ENCODE results near the gene IFT88. TPM values are rescaled to one million over a fixed set of nuclear protein-coding genes. Genes with fewer than 3 reads are reported as not detected.

Gene IFT88
- total and polyA plus RNA-seq, 4 donors: 7.1 to 18.7 (median 10.5) TPM

GRCh38 chr13:20671789-20672188, 104.8 kb downstream of the IFT88 start:
- Histone ChIP-seq H3K4me3 (ENCODE audit: low read depth in 1 of 3, low read length in 3 of 3) (no peak overlapping the region), H3K36me3 (ENCODE audit: control insufficient read depth in 4 of 4, insufficient read depth in 3 of 4, low read depth in 1 of 4, low read length in 3 of 4) (peaks cover 0 to 12% (median 5%) of the 10 kb centered on the region in 4 donors), H3K27me3 (ENCODE audit: control insufficient read depth in 4 of 4, insufficient read depth in 4 of 4, low read length in 3 of 4) (no peaks in the 10 kb centered on the region), H3K9me3 (ENCODE audit: control insufficient read depth in 4 of 4, low read length in 3 of 4) (no peaks in the 10 kb centered on the region), H3K27ac (ENCODE audit: low read depth in 1 of 2, low read length in 2 of 2) (no peak overlapping the region), H3K9ac (ENCODE audit: low read depth in 1 of 2, low read length in 2 of 2) (no peak overlapping the region), H3K4me1 (ENCODE audit: control insufficient read depth in 4 of 4, insufficient read depth in 4 of 4, low read length in 3 of 4) (no peaks in the 10 kb centered on the region)
- DNase-seq (ENCODE audit: low spot score): no peak
- no peak for TF ChIP-seq FOXA2 (IDR thresholded peaks at IDR 0.05)
- TF ChIP-seq RAD21 (IDR thresholded peaks at IDR 0.05): no peak
- no peak for TF ChIP-seq RXRA (IDR thresholded peaks at IDR 0.05)
- TF ChIP-seq YY1 (IDR thresholded peaks at IDR 0.05): no peak
- TF ChIP-seq HNF4G (IDR thresholded peaks at IDR 0.05): no peak
- no peak for TF ChIP-seq SP1 (IDR thresholded peaks at IDR 0.05)
- WGBS: 94% methylated on average over 1 of the region's 1 CpG

GRCh38 chr13:20672772-20673171, 105.8 kb downstream of the IFT88 start:
- Histone ChIP-seq H3K9ac (ENCODE audit: low read depth in 1 of 2, low read length in 2 of 2) (no peak overlapping the region), H3K9me3 (ENCODE audit: control insufficient read depth in 4 of 4, low read length in 3 of 4) (no peaks in the 10 kb centered on the region), H3K36me3 (ENCODE audit: control insufficient read depth in 4 of 4, insufficient read depth in 3 of 4, low read depth in 1 of 4, low read length in 3 of 4) (peaks cover 0 to 12% (median 5%) of the 10 kb centered on the region in 4 donors), H3K27ac (ENCODE audit: low read depth in 1 of 2, low read length in 2 of 2) (no peak overlapping the region), H3K4me3 (ENCODE audit: low read depth in 1 of 3, low read length in 3 of 3) (no peak overlapping the region), H3K27me3 (ENCODE audit: control insufficient read depth in 4 of 4, insufficient read depth in 4 of 4, low read length in 3 of 4) (no peaks in the 10 kb centered on the region), H3K4me1 (ENCODE audit: control insufficient read depth in 4 of 4, insufficient read depth in 4 of 4, low read length in 3 of 4) (no peaks in the 10 kb centered on the region)
- TF ChIP-seq GABPA (IDR thresholded peaks at IDR 0.05 in 1 of 2, conservative IDR thresholded peaks at IDR 0.05 in 1 of 2): no peak
- 43% methylated on average over 2 of the region's 2 CpGs for WGBS
- DNase-seq (ENCODE audit: low spot score): no peak

GRCh38 chr13:20673715-20674114, 106.8 kb downstream of the IFT88 start:
- no peaks in the 10 kb centered on the region for H3K4me1 ChIP-seq (ENCODE audit: control insufficient read depth in 4 of 4, insufficient read depth in 4 of 4, low read length in 3 of 4)
- no peak overlapping the region for H3K27ac ChIP-seq (ENCODE audit: low read depth in 1 of 2, low read length in 2 of 2)
- peaks cover 0 to 12% (median 4%) of the 10 kb centered on the region in 4 donors for H3K36me3 ChIP-seq (ENCODE audit: control insufficient read depth in 4 of 4, insufficient read depth in 3 of 4, low read depth in 1 of 4, low read length in 3 of 4)
- no peak for DNase-seq (ENCODE audit: low spot score)
- 95% methylated on average over 5 of the region's 5 CpGs for WGBS
- H3K9me3 ChIP-seq (ENCODE audit: control insufficient read depth in 4 of 4, low read length in 3 of 4): no peaks in the 10 kb centered on the region
- H3K27me3 ChIP-seq (ENCODE audit: control insufficient read depth in 4 of 4, insufficient read depth in 4 of 4, low read length in 3 of 4): no peaks in the 10 kb centered on the region
- no peak for TF ChIP-seq GABPA (IDR thresholded peaks at IDR 0.05 in 1 of 2, conservative IDR thresholded peaks at IDR 0.05 in 1 of 2)
- no peak for TF ChIP-seq ATF3 (IDR thresholded peaks at IDR 0.05)
- no peak for TF ChIP-seq YY1 (IDR thresholded peaks at IDR 0.05)
- no peak for TF ChIP-seq CTCF (IDR thresholded peaks at IDR 0.05; ENCODE audit: low read depth, low read length, missing input control)
- TF ChIP-seq HNF4A (conservative IDR thresholded peaks at IDR 0.05): no peak
- no peak for TF ChIP-seq SP1 (IDR thresholded peaks at IDR 0.05)
- H3K9ac ChIP-seq (ENCODE audit: low read depth in 1 of 2, low read length in 2 of 2): no peak overlapping the region
- H3K4me3 ChIP-seq (ENCODE audit: low read depth in 1 of 3, low read length in 3 of 3): no peak overlapping the region

GRCh38 chr13:20676213-20676612, 109.3 kb downstream of the IFT88 start:
- 94% methylated on average over 2 of the region's 2 CpGs for WGBS
- H3K4me1 ChIP-seq (ENCODE audit: control insufficient read depth in 4 of 4, insufficient read depth in 4 of 4, low read length in 3 of 4): no peaks in the 10 kb centered on the region
- H3K36me3 ChIP-seq (ENCODE audit: control insufficient read depth in 4 of 4, insufficient read depth in 3 of 4, low read depth in 1 of 4, low read length in 3 of 4): peaks cover 0 to 15% (median 4%) of the 10 kb centered on the region in 4 donors
- TF ChIP-seq JUND (IDR thresholded peaks at IDR 0.05) (no peak), TAF1 (conservative IDR thresholded peaks at IDR 0.05) (no peak), HNF4A (conservative IDR thresholded peaks at IDR 0.05) (no peak), RAD21 (IDR thresholded peaks at IDR 0.05) (no peak), HNF4G (IDR thresholded peaks at IDR 0.05) (no peak), GABPA (IDR thresholded peaks at IDR 0.05 in 1 of 2, conservative IDR thresholded peaks at IDR 0.05 in 1 of 2) (no peak), FOXA1 (IDR thresholded peaks at IDR 0.05) (no peak), SP1 (IDR thresholded peaks at IDR 0.05) (no peak), NR2F2 (IDR thresholded peaks at IDR 0.05) (no peak), YY1 (IDR thresholded peaks at IDR 0.05) (no peak), FOXA2 (IDR thresholded peaks at IDR 0.05) (no peak), MAX (IDR thresholded peaks at IDR 0.05) (no peak), EGR1 (IDR thresholded peaks at IDR 0.05; ENCODE audit: low read depth in 2 of 2) (no peak), RXRA (IDR thresholded peaks at IDR 0.05) (no peak), ATF3 (IDR thresholded peaks at IDR 0.05) (no peak), CTCF (IDR thresholded peaks at IDR 0.05; ENCODE audit: low read depth, low read length, missing input control) (no peak)

More at GRCh38 chr13:20676213-20676612, 109.3 kb downstream of the IFT88 start:
- no peak overlapping the region for H3K4me3 ChIP-seq (ENCODE audit: low read depth in 1 of 3, low read length in 3 of 3)
- no peak overlapping the region for H3K9ac ChIP-seq (ENCODE audit: low read depth in 1 of 2, low read length in 2 of 2)
- H3K27ac ChIP-seq (ENCODE audit: low read depth in 1 of 2, low read length in 2 of 2): no peak overlapping the region
- DNase-seq (ENCODE audit: low spot score): no peak
- H3K9me3 ChIP-seq (ENCODE audit: control insufficient read depth in 4 of 4, low read length in 3 of 4): no peaks in the 10 kb centered on the region
- H3K27me3 ChIP-seq (ENCODE audit: control insufficient read depth in 4 of 4, insufficient read depth in 4 of 4, low read length in 3 of 4): no peaks in the 10 kb centered on the region

Measured in liver (tissue), 9 donors.